ENCODE results near the gene UST.

- TF ChIP-seq CTCF (conservative IDR thresholded peaks at IDR 0.05 in 1 of 2, IDR thresholded peaks at IDR 0.05 in 1 of 2; ENCODE audit: extremely low read depth in 1 of 2, insufficient read depth in 1 of 2, low read depth in 1 of 2, low read length in 2 of 2) (no peak), EZH2 (IDR thresholded peaks at IDR 0.05; ENCODE audit: borderline replicate concordance, low read length) (no peak)
These were observed 127.0 kb downstream of the UST start for GRCh38 chr6:148873868-148874267.

All from mammary epithelial cell (primary cell).